Activated CD4-positive, CD25-positive, alpha-beta regulatory T cell treated with anti-CD3 and anti-CD28 coated beads, Interleukin-2, amount 50 U/mL, for 16 hours (primary cell): Measurements from ENCODE around the gene NKX6-2.
"Not testable (repeated sequence)": the region's sequence is repeated elsewhere in the genome, so short reads cannot be mapped to it uniquely, and the experiment has no call there.

Experiments used
- DNase-seq: peaks from one replicate; pipeline ENCODE4 v3.0.0-alpha.2; 2020; ENCODE audit warnings: low read depth, low spot score

Gene NKX6-2

GRCh38 chr10:132797986-132798385 is 12.0 kb upstream of the NKX6-2 start:
- DNase-seq: not testable (repeated sequence)

- DNase-seq: no peak
These were observed 10.9 kb upstream of the NKX6-2 start for GRCh38 chr10:132796846-132797245.

GRCh38 chr10:132793871-132794849 is 8.2 kb upstream of the NKX6-2 start:
- no peak for DNase-seq

- DNase-seq: no peak
These were observed 7.3 kb upstream of the NKX6-2 start for GRCh38 chr10:132793213-132793612.

GRCh38 chr10:132792796-132793195 is 6.8 kb upstream of the NKX6-2 start:
- no peak for DNase-seq

GRCh38 chr10:132792099-132792498 is 6.2 kb upstream of the NKX6-2 start:
- not testable (repeated sequence) for DNase-seq

- DNase-seq: no peak
These were observed 5.2 kb upstream of the NKX6-2 start for GRCh38 chr10:132790934-132791829.

- no peak for DNase-seq
These were observed 4.5 kb upstream of the NKX6-2 start for GRCh38 chr10:132790470-132790869.

- no peak for DNase-seq
These were observed 3.8 kb upstream of the NKX6-2 start for GRCh38 chr10:132789659-132790148.

GRCh38 chr10:132788831-132789219 is 2.9 kb upstream of the NKX6-2 start:
- no peak for DNase-seq

- no peak for DNase-seq
These were observed 2.4 kb upstream of the NKX6-2 start for GRCh38 chr10:132788180-132788830.

- no peak for DNase-seq
These were observed 1.7 kb upstream of the NKX6-2 start for GRCh38 chr10:132787495-132788179.

GRCh38 chr10:132786884-132787494 is 1.0 kb upstream of the NKX6-2 start:
- no peak for DNase-seq

GRCh38 chr10:132786476-132786883 is 533 bp upstream of the NKX6-2 start:
- DNase-seq: no peak

- no peak for DNase-seq
These were observed 853 bp downstream of the NKX6-2 start for GRCh38 chr10:132784866-132785722.

- DNase-seq: no peak
These were observed 1.7 kb downstream of the NKX6-2 start for GRCh38 chr10:132783940-132784865.

GRCh38 chr10:132783165-132783939 is 2.6 kb downstream of the NKX6-2 start:
- no peak for DNase-seq

GRCh38 chr10:132781556-132781955 is 4.4 kb downstream of the NKX6-2 start:
- no peak for DNase-seq
